GM21381 (cell line): ENCODE measurements around the gene VPS35.

Experiments used
- ATAC-seq: cut with Tn5 transposase; IDR thresholded peaks from one replicate; pipeline ENCODE4 v1.9.1; 2021; ENCODE audit warnings: mild to moderate bottlenecking, moderate library complexity; ENCODE audit not compliant: unreplicated experiment

The VPS35 gene

DNA sequence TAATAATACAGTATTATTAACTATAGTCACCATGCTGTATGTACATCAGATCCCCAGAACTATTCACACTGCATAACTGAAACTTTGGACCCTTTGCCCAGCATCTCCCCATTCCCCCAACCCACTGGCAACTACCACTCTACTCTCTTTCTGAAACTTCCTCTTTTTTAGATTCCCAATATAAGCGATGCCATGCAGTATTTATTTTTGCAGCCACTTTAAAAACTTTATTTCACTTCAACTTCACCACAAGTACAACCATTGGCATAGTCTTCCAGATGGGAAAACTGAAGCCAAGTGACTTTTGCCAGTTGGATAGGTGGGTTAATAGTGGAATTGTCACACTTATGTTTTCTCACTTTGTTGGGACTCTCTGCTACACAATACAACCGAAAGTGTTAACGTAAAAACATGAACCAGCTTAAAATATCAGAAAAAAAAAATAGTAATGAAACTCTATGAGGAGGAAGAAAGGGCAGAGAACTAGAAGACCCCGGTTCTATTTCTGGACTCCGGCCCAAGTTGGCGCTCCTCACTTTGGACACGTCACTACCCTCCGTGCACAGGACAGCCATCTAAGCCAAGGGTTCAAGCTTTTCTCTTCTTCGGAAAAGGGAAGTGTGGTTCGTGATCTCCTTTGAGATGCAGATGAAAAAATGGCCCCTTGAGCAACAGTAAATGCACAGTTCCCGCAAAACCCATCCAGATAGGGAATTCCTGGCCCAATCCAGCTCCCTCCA is 68.5 kb downstream of the VPS35 start:
- ATAC-seq = peak; percentile 24

GRCh38 chr16:46618516-46618915 is 70.5 kb downstream of the VPS35 start:
- ATAC-seq = no peak

- ATAC-seq = no peak
Measured at GRCh38 chr16:46614006-46614405, 75.0 kb downstream of the VPS35 start.

DNA sequence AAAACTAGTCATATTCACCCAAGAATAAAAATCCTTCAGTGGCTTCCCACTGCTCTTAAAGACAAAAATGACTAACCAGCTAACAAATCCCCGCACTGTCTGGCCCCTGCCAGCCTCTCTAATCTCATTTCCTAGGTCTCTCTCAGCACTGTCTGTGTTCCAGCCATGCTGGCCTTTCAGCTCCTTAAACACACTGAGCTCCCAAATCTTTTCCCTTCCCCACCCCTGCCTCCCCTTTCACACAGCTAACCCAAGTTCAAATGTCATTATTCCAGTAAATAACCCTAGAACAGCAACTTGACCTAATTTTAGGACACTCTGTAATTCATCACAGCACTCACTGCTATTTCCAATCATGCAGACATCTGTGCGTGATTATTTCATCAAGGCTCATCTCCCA is 75.6 kb downstream of the VPS35 start:
- ATAC-seq = no peak

- peak; percentile 64 for ATAC-seq
Measured at GRCh38 chr16:46612121-46612520, 76.9 kb downstream of the VPS35 start.

GRCh38 chr16:46607529-46607928 is 81.4 kb downstream of the VPS35 start:
- ATAC-seq = no peak

DNA sequence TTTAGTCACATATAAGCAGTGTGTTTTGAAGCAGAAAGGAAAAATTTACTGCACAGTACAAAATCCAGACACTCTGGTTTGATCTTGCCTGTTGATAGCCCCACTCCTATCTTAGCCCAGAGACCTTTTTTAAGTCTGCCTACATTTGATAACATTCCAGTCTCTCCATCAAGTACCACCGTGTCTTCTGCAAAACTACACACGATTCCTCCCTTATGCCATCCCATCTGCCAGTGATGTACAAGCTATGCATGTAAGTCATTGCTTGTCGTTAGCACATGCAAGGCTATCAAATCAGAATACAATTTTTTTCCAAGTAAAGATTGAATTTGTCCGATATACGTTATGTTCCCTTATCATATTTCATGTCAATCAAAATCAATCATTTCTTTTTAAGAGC is 82.7 kb downstream of the VPS35 start:
- ATAC-seq = no peak
